ENCODE measurements around the gene NHSL2. TPM values are rescaled to one million over a fixed set of nuclear protein-coding genes. Genes with fewer than 3 reads are reported as not detected.

NHSL2 gene
- total RNA-seq, 1 donor from 2014 or later: 13.0 TPM

DNA sequence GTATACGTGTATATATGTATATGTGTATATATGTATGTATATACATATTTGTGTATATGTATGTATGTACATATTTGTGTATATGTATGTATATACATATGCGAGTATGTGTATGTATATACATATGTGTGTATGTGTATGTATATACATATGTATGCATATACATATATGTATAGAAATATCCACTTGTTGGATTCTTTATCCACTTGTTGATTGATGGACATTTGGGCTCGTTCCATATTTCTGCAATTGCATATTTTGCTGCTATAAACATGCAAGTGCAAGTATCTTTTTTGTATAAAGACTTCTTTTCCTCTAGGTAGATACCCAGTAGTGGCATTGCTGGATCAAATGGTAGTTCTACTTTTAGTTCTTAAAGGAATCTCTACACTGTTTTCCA is 25.5 kb upstream of the NHSL2 start:
- Mint-ChIP-seq H3K9me3 (ENCODE audit: unreplicated experiment) (peaks cover 5% of the 10 kb centered on the region), H3K27me3 (ENCODE audit: low read depth, unreplicated experiment) (peaks cover 10% of the 10 kb centered on the region), H3K27ac (ENCODE audit: unreplicated experiment) (no peak overlapping the region), H3K4me1 (ENCODE audit: low read depth, unreplicated experiment) (no peaks in the 10 kb centered on the region), H3K36me3 (ENCODE audit: low read depth, unreplicated experiment) (no peaks in the 10 kb centered on the region), H3K4me3 (ENCODE audit: unreplicated experiment) (no peak overlapping the region)
- Histone ChIP-seq H3K9ac (ENCODE audit: low read length) (no peak overlapping the region), H4K20me1 (ENCODE audit: insufficient read depth, low read length) (no peaks in the 10 kb centered on the region), H3K4me1 (ENCODE audit: insufficient read depth, low read length) (no peaks in the 10 kb centered on the region), H3K4me2 (ENCODE audit: low read length) (no peak overlapping the region), H3K79me2 (ENCODE audit: insufficient read depth, low read length) (no peaks in the 10 kb centered on the region), H3K27ac (ENCODE audit: low read depth, low read length) (no peak overlapping the region), H3K36me3 (ENCODE audit: insufficient read depth, low read length) (no peaks in the 10 kb centered on the region), H3K4me3 (ENCODE audit: insufficient read depth, low read depth, low read length) (no peak overlapping the region), H3K27me3 (ENCODE audit: insufficient read depth, low read length) (no peaks in the 10 kb centered on the region), H2AFZ (ENCODE audit: low read depth, low read length) (no peak overlapping the region), H3K9me3 (ENCODE audit: insufficient read depth, low read depth, low read length) (no peaks in the 10 kb centered on the region)
- DNase-seq (ENCODE audit: low read depth) (no peak), FAIRE-seq (no peak)
- TF ChIP-seq EZH2 (IDR thresholded peaks at IDR 0.05; ENCODE audit: insufficient read depth, low read length): no peak
- no peak for TF ChIP-seq CTCF (IDR thresholded peaks at IDR 0.05; ENCODE audit: insufficient read depth, low read depth, low read length)

DNA sequence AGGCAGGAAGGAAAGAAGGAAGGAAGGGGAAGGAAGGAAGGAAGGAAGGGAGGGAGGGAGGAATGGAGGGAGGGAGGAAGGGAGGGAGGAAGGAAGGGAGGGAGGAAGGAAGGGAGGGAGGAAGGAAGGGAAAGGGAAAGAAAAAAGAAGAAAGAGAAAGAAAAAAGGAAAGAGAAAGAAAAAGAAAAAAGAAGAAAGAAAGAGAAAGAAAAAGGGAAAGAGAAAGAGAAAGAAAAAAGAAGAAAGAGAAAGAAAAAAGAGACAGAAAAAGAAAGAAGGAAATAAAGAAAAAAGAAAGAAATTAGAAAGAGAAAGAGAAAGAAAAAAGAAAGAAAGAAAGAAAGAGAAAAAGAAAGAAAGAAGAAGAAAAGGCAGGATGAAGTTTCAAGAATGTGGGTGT is 15.0 kb upstream of the NHSL2 start:
- Histone ChIP-seq H3K9ac (ENCODE audit: low read length) (no peak overlapping the region), H3K9me3 (ENCODE audit: insufficient read depth, low read depth, low read length) (no peaks in the 10 kb centered on the region), H3K4me1 (ENCODE audit: insufficient read depth, low read length) (no peaks in the 10 kb centered on the region), H2AFZ (ENCODE audit: low read depth, low read length) (no peak overlapping the region), H3K27me3 (ENCODE audit: insufficient read depth, low read length) (no peaks in the 10 kb centered on the region), H3K79me2 (ENCODE audit: insufficient read depth, low read length) (no peaks in the 10 kb centered on the region), H3K36me3 (ENCODE audit: insufficient read depth, low read length) (no peaks in the 10 kb centered on the region), H3K4me2 (ENCODE audit: low read length) (no peak overlapping the region), H4K20me1 (ENCODE audit: insufficient read depth, low read length) (no peaks in the 10 kb centered on the region), H3K4me3 (ENCODE audit: insufficient read depth, low read depth, low read length) (no peak overlapping the region), H3K27ac (ENCODE audit: low read depth, low read length) (no peak overlapping the region)
- Mint-ChIP-seq H3K27ac (ENCODE audit: unreplicated experiment) (no peak overlapping the region), H3K9me3 (ENCODE audit: unreplicated experiment) (no peaks in the 10 kb centered on the region), H3K4me3 (ENCODE audit: unreplicated experiment) (no peak overlapping the region), H3K27me3 (ENCODE audit: low read depth, unreplicated experiment) (peaks cover 17% of the 10 kb centered on the region), H3K36me3 (ENCODE audit: low read depth, unreplicated experiment) (no peaks in the 10 kb centered on the region), H3K4me1 (ENCODE audit: low read depth, unreplicated experiment) (no peaks in the 10 kb centered on the region)
- TF ChIP-seq CTCF (IDR thresholded peaks at IDR 0.05; ENCODE audit: insufficient read depth, low read depth, low read length) (no peak), EZH2 (IDR thresholded peaks at IDR 0.05; ENCODE audit: insufficient read depth, low read length) (no peak)
- DNase-seq (ENCODE audit: low read depth): no peak
- no peak for FAIRE-seq

DNA sequence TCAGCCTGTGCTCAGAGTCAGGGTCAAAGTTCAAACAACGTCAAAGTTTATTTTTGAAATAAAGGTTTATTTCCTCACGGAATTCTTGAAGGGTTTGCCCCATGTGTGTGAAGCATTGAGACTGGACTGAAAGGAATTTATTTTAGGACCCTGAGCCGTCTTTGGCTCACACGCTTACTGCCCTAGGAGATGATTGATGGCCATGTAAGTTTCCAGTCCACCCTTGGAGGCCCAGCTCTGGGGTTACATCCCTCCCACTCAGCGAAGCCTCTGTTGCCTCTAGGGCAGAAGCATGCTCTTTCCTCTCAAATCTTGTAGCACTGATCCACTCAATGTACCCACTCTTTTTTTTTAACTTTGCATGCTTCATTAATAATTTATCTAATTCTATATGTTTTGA is 4.5 kb upstream of the NHSL2 start:
- FAIRE-seq (no peak), DNase-seq (ENCODE audit: low read depth) (no peak)
- no peak overlapping the region for H2AFZ ChIP-seq (ENCODE audit: low read depth, low read length)
- H3K4me3 Mint-ChIP-seq (ENCODE audit: unreplicated experiment): no peak overlapping the region
- no peaks in the 10 kb centered on the region for H3K4me1 Mint-ChIP-seq (ENCODE audit: low read depth, unreplicated experiment)
- H3K4me1 ChIP-seq (ENCODE audit: insufficient read depth, low read length): no peaks in the 10 kb centered on the region
- H3K27me3 Mint-ChIP-seq (ENCODE audit: low read depth, unreplicated experiment): peaks cover 6% of the 10 kb centered on the region
- H3K9me3 ChIP-seq (ENCODE audit: insufficient read depth, low read depth, low read length): no peaks in the 10 kb centered on the region
- H3K4me3 ChIP-seq (ENCODE audit: insufficient read depth, low read depth, low read length): no peak overlapping the region
- no peaks in the 10 kb centered on the region for H3K27me3 ChIP-seq (ENCODE audit: insufficient read depth, low read length)
- no peak overlapping the region for H3K9ac ChIP-seq (ENCODE audit: low read length)
- no peaks in the 10 kb centered on the region for H3K36me3 Mint-ChIP-seq (ENCODE audit: low read depth, unreplicated experiment)
- no peak for TF ChIP-seq CTCF (IDR thresholded peaks at IDR 0.05; ENCODE audit: insufficient read depth, low read depth, low read length)
- no peak for TF ChIP-seq EZH2 (IDR thresholded peaks at IDR 0.05; ENCODE audit: insufficient read depth, low read length)
- H3K27ac ChIP-seq (ENCODE audit: low read depth, low read length): no peak overlapping the region
- no peaks in the 10 kb centered on the region for H4K20me1 ChIP-seq (ENCODE audit: insufficient read depth, low read length)
- no peaks in the 10 kb centered on the region for H3K36me3 ChIP-seq (ENCODE audit: insufficient read depth, low read length)
- peaks cover 3% of the 10 kb centered on the region for H3K9me3 Mint-ChIP-seq (ENCODE audit: unreplicated experiment)
- no peaks in the 10 kb centered on the region for H3K79me2 ChIP-seq (ENCODE audit: insufficient read depth, low read length)
- no peak overlapping the region for H3K27ac Mint-ChIP-seq (ENCODE audit: unreplicated experiment)
- no peak overlapping the region for H3K4me2 ChIP-seq (ENCODE audit: low read length)
